Measurements from ENCODE around the gene MCCC1. TPM values are rescaled to one million over a fixed set of nuclear protein-coding genes. Genes with fewer than 3 reads are reported as not detected.

Gene MCCC1
- total RNA-seq, 2 experiments from 2014 or later: 21.0 to 24.9 TPM

- intact Hi-C loops (cut with micrococcal nuclease): no loop called here
- H3K4me1 Mint-ChIP-seq (ENCODE audit: low read depth): peaks cover 55% of the 10 kb centered on the region
These were observed 127.7 kb downstream of the MCCC1 start for GRCh38 chr3:182971637-182972036.

GRCh38 chr3:182970811-182971418, 128.4 kb downstream of the MCCC1 start:
- H3K4me3 Mint-ChIP-seq: no peak overlapping the region
- no peaks in the 10 kb centered on the region for H3K9me3 Mint-ChIP-seq
- H3K27ac Mint-ChIP-seq: no peak overlapping the region
- no peaks in the 10 kb centered on the region for H3K36me3 Mint-ChIP-seq (ENCODE audit: low read depth)
- CTCF ChIA-PET: interaction anchor here (0.6 to 0.7 kb wide), 2 partner anchors 22 to 182 kb away, joined by 3 to 7 read pairs; no protein-coding TSS in a partner anchor
- DNase-seq: no peak
- peaks cover 58% of the 10 kb centered on the region for H3K4me1 Mint-ChIP-seq (ENCODE audit: low read depth)
- no peaks in the 10 kb centered on the region for H3K27me3 Mint-ChIP-seq (ENCODE audit: low read depth)
- intact Hi-C loops (cut with micrococcal nuclease): no loop called here

More at GRCh38 chr3:182971637-182972036, 127.7 kb downstream of the MCCC1 start:
- H3K27me3 Mint-ChIP-seq (ENCODE audit: low read depth): no peaks in the 10 kb centered on the region
- no peak overlapping the region for H3K4me3 Mint-ChIP-seq
- CTCF ChIA-PET: interaction anchor here (0.7 kb wide), 3 partner anchors 18 to 200 kb away, joined by 3 to 7 read pairs (median 3); no protein-coding TSS in a partner anchor
- peak overlapping the region; percentile 10 for H3K27ac Mint-ChIP-seq
- DNase-seq: no peak
- H3K36me3 Mint-ChIP-seq (ENCODE audit: low read depth): no peaks in the 10 kb centered on the region
- no peaks in the 10 kb centered on the region for H3K9me3 Mint-ChIP-seq

GRCh38 chr3:182969853-182970252, 129.4 kb downstream of the MCCC1 start:
- CTCF ChIA-PET: interaction anchor here (0.6 kb wide), 1 partner anchor 23 kb away, joined by 3 read pairs; no protein-coding TSS in a partner anchor
- H3K36me3 Mint-ChIP-seq (ENCODE audit: low read depth): peaks cover under 1% of the 10 kb centered on the region
- no peak overlapping the region for H3K4me3 Mint-ChIP-seq
- peaks cover 62% of the 10 kb centered on the region for H3K4me1 Mint-ChIP-seq (ENCODE audit: low read depth)
- no peaks in the 10 kb centered on the region for H3K27me3 Mint-ChIP-seq (ENCODE audit: low read depth)
- H3K27ac Mint-ChIP-seq: no peak overlapping the region
- intact Hi-C loops (cut with micrococcal nuclease): loop anchor here (2.0 to 10.0 kb wide), 3 partner anchors 58 to 405 kb away; no protein-coding TSS in a partner anchor
- no peak for DNase-seq
- H3K9me3 Mint-ChIP-seq: no peaks in the 10 kb centered on the region

GRCh38 chr3:182969277-182969676, 130.0 kb downstream of the MCCC1 start:
- Mint-ChIP-seq H3K9me3 (no peaks in the 10 kb centered on the region), H3K36me3 (ENCODE audit: low read depth) (peaks cover 1% of the 10 kb centered on the region), H3K4me1 (ENCODE audit: low read depth) (peaks cover 60% of the 10 kb centered on the region), H3K27me3 (ENCODE audit: low read depth) (no peaks in the 10 kb centered on the region), H3K27ac (peak overlapping the region; percentile 6), H3K4me3 (no peak overlapping the region)
- CTCF ChIA-PET: interaction anchor here (0.7 to 1.1 kb wide), 2 partner anchors 12 to 705 kb away, joined by 3 to 4 read pairs; no protein-coding TSS in a partner anchor
- intact Hi-C loops (cut with micrococcal nuclease): loop anchor here (2.0 to 10.0 kb wide), 3 partner anchors 57 to 406 kb away; no protein-coding TSS in a partner anchor
- DNase-seq: no peak

GRCh38 chr3:182967218-182968204, 131.8 kb downstream of the MCCC1 start:
- CTCF ChIA-PET: interaction anchor here (1.1 kb wide), 1 partner anchor 20 kb away, joined by 3 read pairs; no protein-coding TSS in a partner anchor
- no peak overlapping the region for H3K4me3 Mint-ChIP-seq

GRCh38 chr3:182965861-182966366, 133.4 kb downstream of the MCCC1 start:
- intact Hi-C loops (cut with micrococcal nuclease): loop anchor here (2.0 to 10.0 kb wide), 3 partner anchors 54 to 409 kb away; no protein-coding TSS in a partner anchor

More at GRCh38 chr3:182967218-182968204, 131.8 kb downstream of the MCCC1 start:
- H3K4me1 Mint-ChIP-seq (ENCODE audit: low read depth): peaks cover 59% of the 10 kb centered on the region
- intact Hi-C loops (cut with micrococcal nuclease): loop anchor here (1.0 to 10.0 kb wide), 8 partner anchors 12 to 407 kb away; partner anchors contain the start of gene MCCC1
- peak; percentile 41 for DNase-seq
- no peaks in the 10 kb centered on the region for H3K9me3 Mint-ChIP-seq
- H3K36me3 Mint-ChIP-seq (ENCODE audit: low read depth): peaks cover 3% of the 10 kb centered on the region
- no peaks in the 10 kb centered on the region for H3K27me3 Mint-ChIP-seq (ENCODE audit: low read depth)
- H3K27ac Mint-ChIP-seq: peak overlapping the region; percentile 85

More at GRCh38 chr3:182965861-182966366, 133.4 kb downstream of the MCCC1 start:
- H3K27me3 Mint-ChIP-seq (ENCODE audit: low read depth): no peaks in the 10 kb centered on the region
- DNase-seq: no peak
- CTCF ChIA-PET: no interaction called here
- H3K27ac Mint-ChIP-seq: peak overlapping the region; percentile 58
- peaks cover 46% of the 10 kb centered on the region for H3K4me1 Mint-ChIP-seq (ENCODE audit: low read depth)
- no peak overlapping the region for H3K4me3 Mint-ChIP-seq
- no peaks in the 10 kb centered on the region for H3K9me3 Mint-ChIP-seq
- peaks cover 3% of the 10 kb centered on the region for H3K36me3 Mint-ChIP-seq (ENCODE audit: low read depth)

Other genes starting within 250 kb of the MCCC1 start
- 10 to 100 TPM; 38.4 to 40.5 TPM for gene DCUN1D1, start 119.0 kb downstream of the MCCC1 start, total RNA-seq
- gene LAMP3, start 63.2 kb upstream of the MCCC1 start, total RNA-seq: 10 to 100 TPM; 20.2 to 23.8 TPM
- 10 to 100 TPM; 15.0 to 18.8 TPM for gene B3GNT5, start 153.8 kb upstream of the MCCC1 start, total RNA-seq

Measured in activated naive CD4-positive, alpha-beta T cell treated with anti-CD3 and anti-CD28 coated beads for 36 hours (primary cell).